Measurements from ENCODE around the gene ECPAS. TPM values are rescaled to one million over a fixed set of nuclear protein-coding genes. Genes with fewer than 3 reads are reported as not detected.

The ECPAS gene
- total and polyA plus RNA-seq, 2 donors (not counting 1 experiment from before 2014, with no cell fraction given) = 12.9 to 69.5 TPM

DNA sequence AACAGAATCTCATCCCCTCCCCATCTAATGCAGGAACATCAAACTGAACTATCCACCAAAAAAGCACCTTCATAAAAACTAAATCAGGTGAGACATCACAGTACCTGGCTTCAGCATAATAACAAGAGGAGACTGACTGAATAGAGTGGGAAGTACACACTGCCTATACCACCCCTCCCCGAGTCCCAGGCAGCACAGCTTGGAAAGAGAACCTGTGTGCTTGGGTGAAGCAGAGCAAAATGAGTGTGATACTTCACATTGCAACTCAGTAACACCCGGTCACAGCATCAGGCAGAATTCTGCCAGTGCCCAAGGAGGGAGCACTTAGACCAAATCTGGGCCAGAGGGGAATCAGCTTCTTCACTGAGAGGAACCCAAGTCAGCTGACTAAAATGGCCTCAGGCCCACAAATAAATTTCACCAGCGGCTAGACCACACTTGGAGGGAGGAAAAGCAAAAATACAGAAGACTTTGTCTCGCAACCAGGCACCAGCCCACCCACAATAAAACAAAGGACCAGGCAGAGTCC lies 84.9 kb downstream of the ECPAS start:
- Mint-ChIP-seq H3K9me3 (ENCODE audit: insufficient read depth) (peaks cover 10% of the 10 kb centered on the region), H3K4me3 (no peak overlapping the region), H3K27ac (no peak overlapping the region), H3K27me3 (no peaks in the 10 kb centered on the region), H3K4me1 (no peaks in the 10 kb centered on the region)
- Histone ChIP-seq H3K4me3 (ENCODE audit: control extremely low read depth in 1 of 5, extremely low read depth in 1 of 5, insufficient read depth in 1 of 5, low read depth in 2 of 5, low read length in 4 of 5) (no peak overlapping the region), H3K9me3 (ENCODE audit: control extremely low read depth in 1 of 3, control insufficient read depth in 2 of 3, insufficient read depth in 1 of 3, low read length in 2 of 3) (peaks cover 5 to 25% (median 21%) of the 10 kb centered on the region in 3 donors), H3K9ac (ENCODE audit: low read length) (no peak overlapping the region), H4K20me1 (ENCODE audit: control insufficient read depth, insufficient read depth, low read length, poor library complexity, severe bottlenecking) (no peaks in the 10 kb centered on the region), H3K4me1 (ENCODE audit: control insufficient read depth in 2 of 2, insufficient read depth in 2 of 2, low read length in 2 of 2) (no peaks in the 10 kb centered on the region), H3K79me2 (ENCODE audit: control insufficient read depth, insufficient read depth, low read length) (no peaks in the 10 kb centered on the region), H3K27me3 (replicated peaks in 1 of 4; ENCODE audit: control extremely low read depth in 1 of 4, control insufficient read depth in 3 of 4, insufficient read depth in 4 of 4, low read length in 3 of 4) (no peaks in the 10 kb centered on the region), H3K36me3 (replicated peaks in 1 of 2; ENCODE audit: control extremely low read depth in 1 of 2, control insufficient read depth in 1 of 2, extremely low read depth in 1 of 2, insufficient read depth in 2 of 2, low read length in 1 of 2) (peaks cover 7 to 37% of the 10 kb centered on the region in 2 experiments), H3K27ac (ENCODE audit: low read length in 2 of 2) (no peak overlapping the region), H2AFZ (ENCODE audit: insufficient read depth, low read depth, low read length, poor library complexity, severe bottlenecking) (no peak overlapping the region), H3K4me2 (replicated peaks; ENCODE audit: low read depth, low read length, poor library complexity, severe bottlenecking) (no peak overlapping the region)
- WGBS (ENCODE audit: insufficient coverage) = 91% methylated on average over 2 of the region's 4 CpGs
- ChIA-PET CTCF (no interaction called here), POLR2A (no interaction called here)
- intact Hi-C loops (cut with micrococcal nuclease) = no loop called here
- no peak for DNase-seq
- ATAC-seq (ENCODE audit: low read depth) = no peak
- TF ChIP-seq, protein P1, sequence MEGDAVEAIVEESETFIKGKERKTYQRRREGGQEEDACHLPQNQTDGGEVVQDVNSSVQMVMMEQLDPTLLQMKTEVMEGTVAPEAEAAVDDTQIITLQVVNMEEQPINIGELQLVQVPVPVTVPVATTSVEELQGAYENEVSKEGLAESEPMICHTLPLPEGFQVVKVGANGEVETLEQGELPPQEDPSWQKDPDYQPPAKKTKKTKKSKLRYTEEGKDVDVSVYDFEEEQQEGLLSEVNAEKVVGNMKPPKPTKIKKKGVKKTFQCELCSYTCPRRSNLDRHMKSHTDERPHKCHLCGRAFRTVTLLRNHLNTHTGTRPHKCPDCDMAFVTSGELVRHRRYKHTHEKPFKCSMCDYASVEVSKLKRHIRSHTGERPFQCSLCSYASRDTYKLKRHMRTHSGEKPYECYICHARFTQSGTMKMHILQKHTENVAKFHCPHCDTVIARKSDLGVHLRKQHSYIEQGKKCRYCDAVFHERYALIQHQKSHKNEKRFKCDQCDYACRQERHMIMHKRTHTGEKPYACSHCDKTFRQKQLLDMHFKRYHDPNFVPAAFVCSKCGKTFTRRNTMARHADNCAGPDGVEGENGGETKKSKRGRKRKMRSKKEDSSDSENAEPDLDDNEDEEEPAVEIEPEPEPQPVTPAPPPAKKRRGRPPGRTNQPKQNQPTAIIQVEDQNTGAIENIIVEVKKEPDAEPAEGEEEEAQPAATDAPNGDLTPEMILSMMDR (IDR thresholded peaks at IDR 0.05) = no peak
- no peak for TF ChIP-seq EZH2 (IDR thresholded peaks at IDR 0.05; ENCODE audit: borderline replicate concordance, insufficient read depth, low read depth, low read length, poor library complexity, severe bottlenecking)

- Histone ChIP-seq H3K4me3 (ENCODE audit: control extremely low read depth in 1 of 5, extremely low read depth in 1 of 5, insufficient read depth in 1 of 5, low read depth in 2 of 5, low read length in 4 of 5) (no peak overlapping the region), H3K4me1 (ENCODE audit: control insufficient read depth in 2 of 2, insufficient read depth in 2 of 2, low read length in 2 of 2) (no peaks in the 10 kb centered on the region), H2AFZ (ENCODE audit: insufficient read depth, low read depth, low read length, poor library complexity, severe bottlenecking) (no peak overlapping the region), H3K79me2 (ENCODE audit: control insufficient read depth, insufficient read depth, low read length) (no peaks in the 10 kb centered on the region), H3K27ac (ENCODE audit: low read length in 2 of 2) (no peak overlapping the region), H3K27me3 (replicated peaks in 1 of 4; ENCODE audit: control extremely low read depth in 1 of 4, control insufficient read depth in 3 of 4, insufficient read depth in 4 of 4, low read length in 3 of 4) (no peaks in the 10 kb centered on the region), H3K36me3 (replicated peaks in 1 of 2; ENCODE audit: control extremely low read depth in 1 of 2, control insufficient read depth in 1 of 2, extremely low read depth in 1 of 2, insufficient read depth in 2 of 2, low read length in 1 of 2) (peaks cover 6 to 53% of the 10 kb centered on the region in 2 experiments), H3K9ac (ENCODE audit: low read length) (no peak overlapping the region), H3K9me3 (ENCODE audit: control extremely low read depth in 1 of 3, control insufficient read depth in 2 of 3, insufficient read depth in 1 of 3, low read length in 2 of 3) (no peaks in the 10 kb centered on the region), H4K20me1 (ENCODE audit: control insufficient read depth, insufficient read depth, low read length, poor library complexity, severe bottlenecking) (no peaks in the 10 kb centered on the region), H3K4me2 (replicated peaks; ENCODE audit: low read depth, low read length, poor library complexity, severe bottlenecking) (no peak overlapping the region)
- no peaks in the 10 kb centered on the region for H3K27me3 Mint-ChIP-seq
- intact Hi-C loops (cut with micrococcal nuclease) = no loop called here
- ChIA-PET POLR2A (no interaction called here), CTCF (no interaction called here)
- H3K27ac Mint-ChIP-seq = no peak overlapping the region
- TF ChIP-seq, protein P1 (IDR thresholded peaks at IDR 0.05) = no peak
- no peak for TF ChIP-seq EZH2 (IDR thresholded peaks at IDR 0.05; ENCODE audit: borderline replicate concordance, insufficient read depth, low read depth, low read length, poor library complexity, severe bottlenecking)
- DNase-seq (no peak), ATAC-seq (ENCODE audit: low read depth) (no peak)
- no peaks in the 10 kb centered on the region for H3K4me1 Mint-ChIP-seq
- H3K4me3 Mint-ChIP-seq = no peak overlapping the region
- WGBS (ENCODE audit: insufficient coverage) = no CpG with 5 or more reads among the region's 1 CpG
- no peaks in the 10 kb centered on the region for H3K9me3 Mint-ChIP-seq (ENCODE audit: insufficient read depth)
Measured at GRCh38 chr9:111393971-111394370, 90.2 kb downstream of the ECPAS start.

All from B cell (primary cell).